NT2/D1 (cell line): Measurements from ENCODE around the gene TMEM191B.
"Not testable (repeated sequence)": the region's sequence is repeated elsewhere in the genome, so short reads cannot be mapped to it uniquely, and the experiment has no call there.

Experiments
- SUZ12 ChIP-seq: IDR thresholded peaks from 2 replicates; pipeline ENCODE4 v1.6.1; 2011; ENCODE audit not compliant: insufficient read length, insufficient read depth; ENCODE audit errors: extremely low read depth
- YY1 ChIP-seq: IDR thresholded peaks from 2 replicates; pipeline ENCODE4 v1.6.1; 2011; ENCODE audit not compliant: insufficient read length, insufficient read depth

DNA sequence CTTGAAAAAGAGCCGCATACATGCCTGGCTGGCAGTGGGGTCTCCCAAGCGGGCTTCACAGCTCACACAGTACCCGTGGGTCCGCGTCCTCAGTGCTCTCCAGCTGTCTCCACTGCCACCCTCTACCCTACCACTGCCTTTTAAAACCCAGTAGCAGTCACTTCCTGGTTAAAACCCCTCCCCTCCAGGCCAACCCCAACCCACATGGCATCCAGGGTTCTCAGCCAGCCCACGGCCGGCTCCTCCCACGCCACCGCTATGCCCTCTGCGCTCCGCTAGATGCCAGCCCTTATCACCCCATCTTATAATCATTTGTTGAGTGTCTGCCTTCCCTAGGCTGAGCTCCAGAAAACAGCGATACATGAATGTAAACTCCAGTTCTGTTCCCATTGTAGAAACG lies 47.0 kb downstream of the TMEM191B start:
- not testable (repeated sequence) for TF ChIP-seq YY1, SUZ12
